HG03520 (cell line): ENCODE results near the gene MED31.
"Not testable (repeated sequence)": the region's sequence is repeated elsewhere in the genome, so short reads cannot be mapped to it uniquely, and the experiment has no call there.

ENCODE experiments used
- ATAC-seq: cut with Tn5 transposase; IDR thresholded peaks from one replicate; pipeline ENCODE4 v1.9.1; 2021; ENCODE audit warnings: mild to moderate bottlenecking, moderate library complexity; ENCODE audit not compliant: unreplicated experiment

MED31 gene

DNA sequence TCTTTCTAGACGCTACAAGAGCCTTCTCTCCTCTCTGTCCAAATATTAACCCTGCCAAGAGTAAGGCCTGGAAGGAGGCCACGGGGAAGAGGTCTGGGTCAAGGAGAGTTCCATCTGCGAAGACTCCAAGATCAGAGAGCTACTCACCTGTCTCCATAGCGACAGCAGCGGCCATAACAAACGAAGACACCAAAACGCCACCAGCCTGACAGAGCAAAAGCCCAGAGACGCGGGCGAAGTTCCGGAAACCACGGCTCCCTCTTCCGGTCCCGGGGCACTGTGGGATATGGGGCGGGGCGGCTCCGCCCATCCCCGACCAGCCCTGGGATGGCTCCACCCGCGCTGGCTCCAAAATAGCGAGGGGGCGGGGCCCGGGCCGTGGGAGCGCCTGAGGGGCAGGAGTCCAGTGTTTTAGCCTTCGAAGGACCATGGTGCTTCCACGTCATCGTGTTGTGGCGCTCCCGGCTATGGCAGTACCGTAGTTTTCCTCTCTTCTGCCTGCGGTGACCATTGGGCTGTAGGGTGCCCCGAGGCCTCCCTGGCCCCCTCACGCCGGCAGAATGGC is at the start of gene MED31, which contains the start of gene C17orf100:
Gene MED31 (minus strand): TSS at position 252 of the 565 bp plus-strand sequence. CDS start 77 bp downstream, at position 175.
Gene C17orf100 (plus strand): TSS at position 409 of the 565 bp plus-strand sequence. CDS start 152 bp downstream, at position 561.
- ATAC-seq = peak; percentile 85

DNA sequence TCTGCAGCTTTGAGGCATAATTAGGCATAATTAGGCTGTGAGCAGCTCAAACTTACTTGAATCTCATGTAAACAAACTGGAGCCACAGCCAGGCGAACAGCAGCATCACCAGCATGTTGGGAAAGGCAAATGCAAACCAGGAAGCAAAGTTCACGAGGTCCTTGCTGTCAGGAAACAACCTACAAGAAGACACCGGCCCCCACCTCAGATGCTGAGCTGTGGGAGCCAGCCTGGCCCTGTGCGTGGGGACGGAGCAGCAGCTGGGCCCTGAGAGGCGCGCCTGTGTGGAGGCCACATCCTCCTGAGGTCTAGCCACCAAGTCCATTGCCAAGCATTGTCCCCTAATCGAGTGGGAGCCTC is 49.5 kb upstream of the MED31 start:
- ATAC-seq = no peak

DNA sequence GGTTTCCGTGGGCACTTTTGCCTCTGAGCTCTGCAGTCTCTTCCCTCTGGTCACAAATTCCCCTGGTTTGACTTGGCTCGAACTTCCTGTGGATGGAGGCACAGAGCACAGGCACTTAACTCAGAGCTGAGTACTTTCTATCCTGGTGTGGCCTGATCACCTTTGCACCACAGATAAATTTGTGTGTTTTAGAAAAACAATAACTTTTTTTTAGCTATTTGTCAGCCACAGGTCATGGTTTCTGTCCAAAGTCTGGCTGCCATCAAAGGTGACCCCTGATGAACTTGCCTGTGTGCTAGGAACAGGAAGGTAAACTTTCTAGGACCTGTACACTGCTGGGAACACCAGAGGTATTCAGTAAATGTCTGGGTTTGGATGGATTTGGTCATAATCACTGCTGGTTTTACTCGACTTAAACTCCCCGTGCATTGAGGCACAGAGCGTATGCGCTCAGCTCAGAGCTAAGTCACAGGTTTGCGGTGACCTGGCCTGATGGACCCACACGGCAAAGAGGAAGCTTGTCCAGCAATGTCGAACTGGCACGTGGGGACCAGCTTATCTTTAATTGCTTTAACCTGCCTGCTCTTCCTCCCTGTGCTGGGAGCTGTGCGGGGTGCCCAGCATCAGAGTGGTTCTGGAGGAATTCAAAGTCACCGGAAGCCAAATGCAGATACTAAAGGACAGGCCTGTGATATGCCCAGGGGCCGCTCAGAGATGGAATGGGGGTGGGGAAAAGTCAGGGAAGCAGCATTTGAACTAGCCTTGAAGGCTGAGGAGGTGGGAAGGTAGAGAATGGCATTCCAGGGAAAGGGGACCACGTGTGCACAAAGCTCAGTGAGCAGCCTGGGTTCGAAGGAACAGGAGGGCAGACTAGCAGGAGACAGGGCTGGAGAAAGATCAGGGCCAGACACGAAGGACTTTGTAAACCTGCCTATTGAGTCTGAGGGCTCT is 48.9 kb upstream of the MED31 start:
- no peak for ATAC-seq

DNA sequence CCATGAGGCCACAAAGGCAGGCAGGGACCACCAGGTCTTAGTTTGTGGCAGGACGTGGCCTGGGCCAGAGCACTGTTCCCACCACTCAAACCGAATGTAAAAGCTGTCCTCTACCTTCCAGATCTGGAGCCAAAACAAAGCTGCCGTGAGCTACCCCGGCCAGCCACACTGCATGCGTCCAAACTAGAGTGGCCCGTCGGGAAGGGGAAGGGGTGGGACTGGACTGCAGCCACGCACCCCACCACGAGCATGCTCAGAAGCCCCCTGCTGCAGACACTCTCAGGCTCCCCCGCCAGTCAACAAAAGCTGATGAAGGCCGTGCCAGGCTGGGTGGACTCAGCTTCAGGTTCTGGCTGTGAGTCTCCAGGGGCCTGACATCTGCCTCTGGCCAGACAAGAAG is 46.6 kb upstream of the MED31 start:
- no peak for ATAC-seq

DNA sequence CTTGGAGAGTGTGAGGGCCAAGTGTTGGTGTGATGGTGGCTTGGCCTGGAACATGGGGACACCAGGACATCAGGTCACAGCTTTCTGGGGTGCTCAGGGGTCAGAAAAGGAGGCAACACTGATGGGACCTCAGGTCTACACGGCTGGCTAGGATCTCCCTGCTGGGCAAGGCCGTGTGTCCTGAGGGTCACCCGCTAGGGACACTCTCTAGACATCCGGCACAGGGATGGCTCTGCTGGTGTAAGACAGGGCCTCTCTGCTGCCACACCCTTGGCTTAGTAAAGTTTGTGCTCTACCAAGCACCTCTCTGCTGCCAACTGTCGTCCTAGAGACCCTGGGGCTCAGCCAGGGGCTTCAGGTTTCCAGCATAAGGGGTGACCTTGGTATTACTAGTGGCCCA is 45.5 kb upstream of the MED31 start:
- ATAC-seq = no peak

DNA sequence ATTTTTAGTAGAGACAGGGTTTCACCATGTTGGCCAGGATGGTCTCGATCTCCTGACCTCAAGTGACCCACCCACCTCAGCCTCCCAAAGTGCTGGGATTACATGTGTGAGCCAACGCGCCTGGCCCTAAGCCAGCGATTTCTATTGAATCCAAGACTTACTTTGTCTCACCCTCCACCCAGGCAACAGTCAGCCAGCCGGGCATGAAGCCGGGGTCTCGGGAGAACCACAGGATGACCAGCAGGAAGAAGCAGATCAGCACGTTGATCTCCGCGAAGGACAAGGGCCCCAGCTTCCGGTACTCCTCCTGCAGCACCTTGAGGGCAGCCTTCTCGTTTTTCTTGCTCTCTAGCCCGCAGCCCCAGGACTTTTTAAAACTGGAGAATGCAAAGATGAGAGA is 44.2 kb upstream of the MED31 start:
- ATAC-seq = no peak

DNA sequence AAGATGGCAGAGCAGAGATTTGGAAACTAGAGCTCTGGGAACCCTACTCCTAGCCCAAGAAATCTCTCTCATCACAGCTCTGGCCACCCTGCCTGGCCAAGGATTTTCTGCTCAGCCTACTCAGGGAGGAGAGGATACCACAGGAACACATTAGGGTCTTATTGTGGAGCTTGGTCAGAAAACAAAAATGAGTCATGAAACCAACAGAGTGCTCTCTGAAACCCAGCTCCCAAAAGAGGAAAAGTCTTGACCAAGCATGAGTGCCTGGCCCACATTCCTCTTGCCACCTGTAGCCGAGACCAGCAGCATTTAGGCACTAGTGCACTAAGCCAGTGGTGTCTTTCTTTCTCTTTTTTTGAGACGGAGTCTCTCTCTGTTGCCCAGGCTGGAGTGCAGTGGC is 43.6 kb upstream of the MED31 start:
- ATAC-seq = no peak

DNA sequence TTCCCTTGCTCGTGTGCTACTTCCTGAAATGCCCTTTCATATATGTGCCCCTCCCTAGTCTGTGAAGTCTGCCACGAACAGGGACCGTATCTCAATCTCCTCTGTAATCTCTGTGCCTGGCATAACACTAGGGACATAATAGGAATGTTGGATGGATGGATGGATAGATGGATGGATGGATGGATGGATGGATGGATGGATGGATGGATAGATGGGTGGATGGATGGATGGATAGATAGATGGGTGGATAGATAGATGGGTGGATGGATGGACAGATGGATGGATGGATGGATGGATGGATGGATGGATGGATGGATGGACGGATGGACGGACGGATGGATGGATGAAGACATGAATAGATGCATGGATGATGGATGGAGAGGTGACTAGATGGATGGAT is 40.6 kb upstream of the MED31 start:
- ATAC-seq = not testable (repeated sequence)

DNA sequence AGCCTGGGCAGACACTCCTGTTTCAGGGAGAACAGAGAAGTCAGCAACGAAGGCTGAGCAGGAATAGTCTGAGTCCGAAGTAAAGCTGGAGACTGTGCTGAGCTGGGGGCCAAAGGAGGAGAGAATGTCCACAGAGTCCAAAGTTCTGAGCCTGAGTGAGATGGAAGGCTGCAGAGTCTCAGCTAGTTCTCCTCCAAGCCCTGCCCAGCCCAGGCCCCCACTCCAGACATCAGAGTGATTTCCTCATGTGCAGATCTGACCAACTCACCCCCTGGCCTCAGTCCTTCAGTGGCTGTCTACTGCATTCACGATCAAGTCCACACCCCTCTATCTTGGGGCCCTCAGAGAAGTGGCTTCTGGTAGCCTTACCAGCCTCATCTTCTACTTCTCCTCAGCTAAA is 40.1 kb upstream of the MED31 start:
- no peak for ATAC-seq

DNA sequence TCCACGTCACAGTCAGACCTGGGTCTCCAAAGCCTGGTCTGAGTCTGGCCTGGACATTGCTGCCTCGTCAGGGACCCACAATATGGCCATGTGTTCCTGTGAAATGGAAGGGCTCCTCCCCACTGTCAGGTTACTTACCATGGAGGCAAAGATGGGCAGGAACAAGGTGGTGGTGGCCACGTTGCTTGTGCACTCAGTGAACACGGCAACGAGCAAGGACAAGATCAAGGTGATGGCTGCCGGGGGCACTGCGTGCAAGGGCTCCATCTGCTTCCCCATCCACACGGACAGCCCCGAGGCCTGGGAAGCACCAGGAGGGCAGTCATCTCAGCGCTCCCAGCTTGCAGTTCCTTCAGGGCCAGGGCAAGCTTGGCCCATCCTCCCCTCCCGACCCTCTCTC is 39.2 kb upstream of the MED31 start:
- no peak for ATAC-seq

DNA sequence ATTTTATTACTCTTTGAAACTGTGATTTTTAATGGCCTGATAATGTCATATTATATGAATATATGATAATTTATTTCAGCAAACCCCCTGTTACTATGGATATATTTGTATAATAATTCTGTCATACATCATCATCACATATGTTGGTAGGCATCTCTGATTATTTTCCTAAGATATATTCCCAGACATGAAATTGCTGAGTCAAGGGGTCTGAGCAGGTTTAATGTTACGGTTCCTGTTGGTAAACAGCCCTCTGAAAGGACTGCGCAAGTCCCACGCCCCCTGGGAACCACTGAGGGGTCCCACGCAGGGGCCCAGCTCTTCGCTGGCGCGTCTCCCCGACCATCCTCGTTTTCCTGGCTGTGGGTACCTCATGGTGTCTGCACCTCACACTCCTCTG is 37.5 kb upstream of the MED31 start:
- no peak for ATAC-seq

DNA sequence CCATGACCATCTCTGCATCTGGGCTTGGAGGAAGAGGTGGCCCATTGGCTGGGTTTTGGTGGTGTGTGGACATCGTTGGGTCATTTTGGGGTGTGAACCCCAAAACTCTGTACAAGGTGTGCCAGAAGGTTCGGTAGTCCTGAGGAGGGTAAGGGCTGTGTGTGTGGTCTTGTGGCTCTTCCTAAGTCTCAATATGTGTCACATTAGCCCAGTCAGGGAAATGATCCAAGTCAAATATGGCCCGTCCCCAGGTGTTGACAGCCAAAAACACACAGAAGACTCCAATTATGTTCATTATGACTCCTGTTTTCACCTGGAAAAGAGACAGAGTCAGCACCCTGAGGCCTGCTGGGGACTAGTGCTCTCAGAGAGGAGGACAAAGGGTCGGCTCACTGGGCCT is 34.6 kb upstream of the MED31 start:
- no peak for ATAC-seq

DNA sequence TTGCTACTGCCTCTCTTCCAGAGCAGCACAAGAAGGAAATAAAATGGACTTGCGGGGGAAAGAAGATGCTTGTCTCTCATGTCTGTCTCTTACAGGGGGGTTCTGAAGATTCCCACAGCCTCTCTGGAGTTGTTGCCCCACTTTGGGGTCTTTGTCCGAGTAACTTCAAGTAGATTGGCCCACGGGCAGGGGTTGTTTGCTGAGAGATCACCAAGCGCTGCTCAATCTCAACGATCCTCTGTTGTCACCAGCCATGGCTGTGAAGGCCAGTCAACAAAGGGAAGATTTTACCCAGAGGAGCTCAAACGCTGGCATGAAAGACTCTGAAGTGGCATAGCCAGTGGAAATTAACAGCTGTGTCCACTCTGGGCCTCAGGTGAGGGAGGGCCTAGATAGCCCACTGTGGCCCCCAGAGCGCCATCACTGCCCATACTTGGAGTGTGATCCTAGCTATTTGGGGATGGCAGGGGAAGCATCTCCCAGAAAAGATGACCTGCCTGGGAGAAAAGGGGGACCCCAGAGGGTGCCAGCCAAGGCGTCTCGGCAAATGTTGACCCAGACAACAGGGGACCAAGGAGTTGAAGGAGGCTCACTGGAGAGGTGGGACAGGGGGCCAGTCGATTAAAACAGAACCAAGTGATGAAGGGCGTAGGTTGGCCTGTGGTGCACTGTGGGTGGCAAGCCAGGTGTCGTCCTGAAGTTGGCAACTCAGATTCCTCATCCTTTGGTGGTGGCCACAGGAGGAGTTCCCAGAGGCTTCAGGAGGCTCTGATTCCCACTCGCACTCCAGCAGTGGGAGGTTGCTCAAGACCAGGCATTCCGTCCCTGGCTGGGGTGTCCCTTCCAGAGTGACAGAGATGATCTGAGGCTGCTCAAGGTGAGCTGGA is 33.7 kb upstream of the MED31 start:
- no peak for ATAC-seq

DNA sequence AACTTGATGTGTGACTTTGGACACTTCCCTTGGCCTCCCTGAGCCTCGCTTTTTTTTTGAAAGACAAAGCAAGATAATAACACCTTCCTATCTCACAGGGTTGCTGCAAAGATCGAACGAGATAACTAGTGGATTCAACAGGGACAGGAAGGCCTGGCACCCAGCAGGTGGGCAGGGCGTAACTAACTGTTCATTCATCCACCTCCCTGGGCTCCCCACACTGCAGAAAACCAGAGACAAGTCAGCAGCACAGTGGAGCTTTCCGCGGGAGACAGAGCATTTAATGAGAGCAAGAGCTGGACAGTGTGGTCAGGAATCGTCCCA is 33.0 kb upstream of the MED31 start:
- no peak for ATAC-seq

DNA sequence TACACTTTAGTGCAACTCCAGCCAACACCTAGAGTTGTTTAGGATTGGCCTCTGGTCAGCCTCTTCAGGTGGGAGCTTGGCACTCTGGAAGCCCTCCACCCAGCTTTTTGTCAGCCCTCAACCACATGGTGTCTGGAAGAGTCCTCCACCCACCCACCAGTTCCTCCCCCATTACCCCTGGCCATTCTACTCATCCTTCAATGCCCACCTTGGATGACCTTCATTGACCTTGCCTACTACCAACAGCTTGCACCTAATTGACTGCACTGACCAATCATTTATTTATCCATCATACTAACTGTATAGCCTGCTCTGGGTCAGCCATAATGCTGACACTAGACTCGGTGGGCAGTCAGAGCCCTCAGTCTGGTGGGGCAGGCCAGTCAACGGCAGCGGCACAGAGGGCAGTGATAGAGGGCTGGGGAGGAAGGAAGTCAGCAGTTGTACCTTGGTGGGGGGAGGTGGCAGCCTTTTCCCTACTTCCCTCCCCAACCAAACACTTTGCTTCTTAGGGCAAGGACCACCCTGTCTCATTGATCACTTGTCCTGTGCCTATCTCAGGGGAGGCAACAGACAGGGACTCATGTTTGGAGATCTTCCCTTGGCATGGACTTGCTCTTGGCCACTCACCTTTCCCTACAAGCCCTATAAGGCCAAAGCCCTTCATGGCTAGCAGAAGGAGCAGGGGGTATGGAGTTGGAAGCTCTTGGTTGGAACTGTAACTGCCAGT is 32.5 kb upstream of the MED31 start:
- no peak for ATAC-seq

DNA sequence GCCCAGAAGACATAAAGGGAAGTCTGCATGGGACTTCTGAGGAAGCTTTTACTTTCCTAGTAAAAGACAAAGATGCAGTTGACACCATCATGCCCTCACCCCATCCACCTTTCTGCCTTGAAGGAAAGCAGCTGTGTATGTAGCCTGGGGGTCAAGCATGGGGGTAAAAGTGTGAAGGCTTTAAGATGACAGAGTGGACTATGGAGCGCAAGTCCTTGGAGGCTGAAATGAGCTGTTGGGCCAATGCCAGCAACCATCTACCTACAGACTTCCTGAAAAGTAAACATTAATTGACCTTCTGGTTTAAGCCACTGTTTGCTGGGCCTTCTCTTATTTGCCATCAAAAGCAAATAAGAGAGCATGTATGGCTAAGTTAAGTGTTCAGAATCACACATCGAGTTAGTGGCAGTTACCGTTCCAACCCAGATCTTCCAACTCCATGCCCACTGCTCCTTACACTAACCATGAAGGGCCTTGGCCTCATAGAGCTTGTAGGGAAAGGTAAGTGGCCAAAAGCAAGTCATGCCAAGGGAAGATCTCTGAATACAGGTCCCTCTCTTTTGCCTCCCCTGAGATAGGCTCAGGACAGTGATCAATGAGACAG is 31.8 kb upstream of the MED31 start:
- ATAC-seq = no peak

DNA sequence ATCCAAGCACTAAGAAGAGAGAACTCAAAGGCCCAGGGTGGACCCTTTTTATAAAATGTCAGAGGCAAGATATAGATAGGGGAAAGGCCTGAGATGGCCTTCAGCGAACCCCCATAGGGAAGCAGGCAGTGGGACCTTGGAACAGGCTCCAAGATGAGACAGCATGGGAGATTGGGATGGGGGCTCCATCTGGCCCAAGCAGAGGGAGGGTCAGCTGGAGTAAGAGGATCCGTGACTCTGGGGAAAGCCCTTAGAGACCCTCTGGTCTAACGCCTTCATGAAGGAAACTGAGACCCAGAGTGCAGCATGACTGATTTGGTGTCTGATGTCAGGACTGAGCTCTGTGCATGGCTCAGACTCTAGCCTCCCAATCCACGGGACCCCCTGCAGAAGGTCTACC is 30.9 kb upstream of the MED31 start:
- ATAC-seq = no peak

DNA sequence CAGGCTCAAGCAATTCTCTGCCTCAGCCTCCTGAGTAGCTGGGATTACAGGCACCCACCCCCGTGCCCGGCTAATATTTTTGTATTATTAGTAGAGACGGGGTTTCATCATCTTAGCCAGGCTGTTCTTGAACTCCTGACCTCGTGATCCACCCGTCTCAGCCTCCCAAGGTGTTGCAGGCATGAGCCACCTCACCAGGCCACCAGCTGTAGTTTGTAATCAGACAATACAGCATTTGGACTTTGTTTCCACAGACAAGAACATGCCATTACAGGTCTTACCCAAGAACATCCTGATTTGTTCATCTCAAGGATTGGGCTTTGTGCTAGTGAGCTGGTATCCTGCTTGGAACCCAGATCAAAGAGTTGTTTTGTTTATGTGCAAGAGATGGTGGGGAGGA is 30.3 kb upstream of the MED31 start:
- no peak for ATAC-seq

DNA sequence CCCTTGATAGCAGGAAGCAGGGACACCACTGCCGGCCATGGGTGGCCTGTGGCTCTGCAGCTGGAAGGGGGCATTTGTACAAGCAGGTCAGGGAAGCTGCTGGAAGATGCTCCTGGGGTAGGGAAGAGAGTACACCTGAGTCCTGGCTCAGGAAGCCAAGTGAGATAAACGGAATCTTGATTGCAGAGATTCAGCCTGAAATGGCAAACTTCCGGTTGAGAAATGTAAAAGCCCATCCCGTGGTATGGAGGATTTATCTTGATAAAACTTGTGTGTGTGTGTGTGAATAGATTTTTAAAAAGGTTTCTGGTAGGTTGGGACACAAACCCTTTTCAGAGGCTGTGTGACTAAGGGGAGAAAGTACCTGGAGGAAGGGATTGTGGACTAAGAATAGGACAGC is 29.8 kb upstream of the MED31 start:
- no peak for ATAC-seq

DNA sequence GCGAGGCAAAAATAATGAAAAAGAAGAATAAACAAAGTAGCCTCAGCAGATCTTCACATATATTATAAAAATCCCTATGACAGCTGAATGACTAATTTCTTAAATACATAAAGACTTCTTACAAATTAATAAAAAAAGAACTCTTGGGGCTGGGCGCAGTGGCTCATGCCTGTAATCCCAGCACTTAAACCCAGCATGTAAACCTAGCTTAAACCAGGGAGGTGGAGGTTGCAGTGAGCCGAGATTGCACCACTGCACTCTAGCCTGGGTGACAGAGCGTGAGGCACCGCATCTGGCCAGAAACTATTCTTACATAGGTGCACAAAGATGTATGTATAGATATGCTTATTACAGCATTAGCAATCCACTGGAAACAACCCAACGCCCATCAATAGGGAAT is 27.8 kb upstream of the MED31 start:
- ATAC-seq = no peak

DNA sequence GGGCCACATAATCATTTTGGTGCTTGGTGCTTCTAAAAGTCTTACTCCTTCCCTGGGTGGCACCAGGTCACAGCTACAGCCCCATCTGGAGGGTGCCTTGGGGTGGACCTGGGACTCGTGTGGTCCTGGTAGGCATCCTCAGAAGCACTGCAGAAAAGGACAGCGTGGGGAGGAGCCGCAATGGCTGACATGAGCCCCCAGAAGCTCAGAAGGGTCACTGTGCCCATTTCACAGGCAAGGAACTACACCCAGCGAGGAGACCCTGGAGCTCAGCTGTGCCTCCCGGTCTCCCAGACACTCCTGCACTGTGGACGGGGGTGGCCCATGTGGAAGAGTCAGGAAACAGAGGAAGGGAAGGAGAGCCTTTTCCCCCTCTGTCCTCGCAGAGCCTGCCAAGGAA is 26.5 kb upstream of the MED31 start:
- ATAC-seq = no peak
